ENCODE measurements around the gene ZNF598. TPM values are rescaled to one million over a fixed set of nuclear protein-coding genes. Genes with fewer than 3 reads are reported as not detected.

The ZNF598 gene
- 8.5 and 21.1 TPM in 2 replicates for total RNA-seq

DNA sequence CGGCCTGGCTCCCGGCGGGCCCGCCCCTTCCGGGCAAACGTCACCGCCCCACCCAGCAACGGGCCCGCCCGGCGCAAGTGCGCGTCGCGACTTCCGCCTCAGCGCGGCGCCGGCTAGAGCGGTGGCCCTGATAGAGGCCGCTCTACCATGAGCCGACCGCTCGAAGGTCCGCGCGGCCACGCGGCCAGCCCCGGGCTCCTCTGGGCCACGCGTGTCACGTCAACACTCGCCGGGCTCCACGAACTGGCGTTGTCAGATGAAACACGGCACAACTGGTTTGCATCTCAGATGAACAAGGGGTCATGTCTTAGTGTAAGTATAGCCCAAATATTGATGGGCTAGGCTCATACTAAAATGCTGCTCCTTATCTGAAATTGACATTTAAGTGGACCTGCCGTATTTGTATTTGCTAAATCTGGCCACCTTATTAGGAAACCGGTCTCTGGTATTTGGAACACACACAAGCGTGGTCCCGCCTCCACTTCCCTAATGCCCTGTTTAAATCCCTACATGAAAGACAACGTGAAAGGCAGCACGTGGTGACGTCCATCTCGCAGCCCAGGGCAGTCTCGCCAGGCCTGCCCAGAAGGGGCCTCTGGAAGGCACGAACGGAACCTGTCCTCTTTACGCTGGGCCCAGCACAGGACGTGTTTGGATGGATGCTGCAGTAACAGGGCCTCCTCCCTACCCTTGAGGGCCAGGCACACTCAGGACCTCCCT lies at the start of gene ZNF598:
ZNF598 (minus strand) TSS at position 31 of the 720 bp plus-strand sequence.

DNA sequence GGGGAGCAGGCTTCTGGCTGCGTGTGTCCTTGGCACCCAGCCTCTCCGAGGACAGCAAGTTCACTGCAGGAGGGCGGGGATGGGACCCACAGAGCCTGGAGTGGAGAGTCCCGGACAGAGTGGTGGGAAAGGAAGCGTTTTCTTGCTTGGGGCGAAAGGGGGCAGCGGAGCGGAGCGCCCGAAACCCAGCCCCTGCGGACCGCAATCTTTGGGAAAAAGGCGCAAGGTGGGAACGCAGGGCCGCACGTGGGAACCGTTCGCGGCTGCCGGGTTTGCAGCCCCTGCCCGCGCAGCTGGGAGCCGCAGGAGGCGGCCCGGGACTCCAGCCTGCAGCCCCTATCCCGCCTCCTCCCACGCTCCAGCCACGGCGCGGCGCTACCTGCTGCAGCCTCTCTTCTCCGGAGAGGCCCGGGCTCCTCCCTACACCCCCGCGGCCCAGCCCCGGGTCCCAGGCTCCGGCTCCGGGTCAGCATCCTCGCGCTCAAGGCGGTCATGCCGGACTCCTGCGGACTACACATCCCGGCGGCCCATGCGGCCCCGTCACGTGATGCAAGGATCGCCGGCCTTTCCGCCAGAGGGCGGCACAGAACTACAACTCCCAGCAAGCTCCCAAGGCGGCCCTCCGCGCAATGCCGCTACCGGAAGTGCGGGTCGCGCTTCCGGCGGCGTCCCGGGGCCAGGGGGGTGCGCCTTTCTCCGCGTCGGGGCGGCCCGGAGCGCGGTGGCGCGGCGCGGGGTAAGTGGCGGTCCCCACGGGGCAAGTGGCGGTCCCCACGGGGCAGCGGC lies 37.9 kb upstream of the ZNF598 start, which contains the start of the genes NTHL1 and TSC2:
NTHL1 (minus strand) TSS at position 505 of the 786 bp plus-strand sequence; CDS start at position 494, 11 bp downstream.
TSC2 (plus strand) TSS at position 656 of the 786 bp plus-strand sequence. CDS start 631 bp downstream, outside the sequence.

DNA sequence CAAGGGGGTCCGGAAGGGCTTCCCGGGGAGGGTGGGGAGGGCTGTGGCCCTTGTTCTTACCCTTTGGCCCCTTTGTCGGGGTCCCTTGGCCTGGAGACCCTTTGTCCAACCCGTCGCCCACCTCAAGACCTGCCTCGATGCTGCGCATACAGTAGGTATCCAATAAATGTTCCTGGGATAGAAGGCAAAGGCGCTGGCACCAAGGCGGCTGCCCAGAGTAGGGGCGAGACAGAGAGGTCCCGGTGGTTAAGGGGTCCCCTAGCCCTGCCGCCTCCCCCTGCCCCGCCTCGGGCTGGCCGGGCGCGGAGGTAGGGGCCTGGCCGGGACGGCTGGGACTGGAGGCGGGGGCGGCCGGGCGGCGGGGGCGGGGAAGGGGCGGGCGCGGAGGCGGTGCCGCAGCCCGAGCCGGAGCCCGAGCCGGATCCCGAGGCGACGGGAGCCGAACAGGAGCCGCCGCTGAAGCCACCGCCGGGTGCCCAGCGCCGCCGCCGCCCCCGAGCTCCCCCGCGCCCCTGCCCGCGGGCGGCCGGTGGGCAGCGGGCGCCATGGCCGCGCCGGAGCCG lies 16.9 kb upstream of the ZNF598 start, which contains the start of gene NHERF2:
NHERF2 (plus strand) TSS at position 442 of the 563 bp plus-strand sequence; CDS start at position 546, 104 bp downstream.

DNA sequence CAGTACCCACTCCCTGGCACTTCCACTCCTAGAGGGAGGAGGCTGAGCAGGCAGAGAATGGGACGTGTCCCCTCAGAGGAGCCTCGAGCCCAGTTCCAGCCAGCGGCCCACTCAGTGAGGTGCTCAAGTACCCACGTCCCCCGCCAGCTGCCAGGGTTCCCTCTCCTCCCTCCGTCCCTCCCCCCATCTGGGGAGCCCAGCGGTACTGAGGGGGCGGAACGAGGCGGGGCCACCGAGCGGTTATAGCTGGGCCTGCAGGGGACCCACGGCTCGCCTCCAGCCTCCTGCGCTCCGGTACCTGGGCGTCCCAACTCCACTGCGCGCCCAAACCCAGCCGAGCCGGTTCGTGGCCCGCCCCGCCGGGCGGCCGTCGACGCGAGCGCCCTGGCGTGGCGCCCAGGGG lies 9.9 kb upstream of the ZNF598 start, which contains the start of gene NPW:
NPW (plus strand) TSS at position 268 of the 403 bp plus-strand sequence.

DNA sequence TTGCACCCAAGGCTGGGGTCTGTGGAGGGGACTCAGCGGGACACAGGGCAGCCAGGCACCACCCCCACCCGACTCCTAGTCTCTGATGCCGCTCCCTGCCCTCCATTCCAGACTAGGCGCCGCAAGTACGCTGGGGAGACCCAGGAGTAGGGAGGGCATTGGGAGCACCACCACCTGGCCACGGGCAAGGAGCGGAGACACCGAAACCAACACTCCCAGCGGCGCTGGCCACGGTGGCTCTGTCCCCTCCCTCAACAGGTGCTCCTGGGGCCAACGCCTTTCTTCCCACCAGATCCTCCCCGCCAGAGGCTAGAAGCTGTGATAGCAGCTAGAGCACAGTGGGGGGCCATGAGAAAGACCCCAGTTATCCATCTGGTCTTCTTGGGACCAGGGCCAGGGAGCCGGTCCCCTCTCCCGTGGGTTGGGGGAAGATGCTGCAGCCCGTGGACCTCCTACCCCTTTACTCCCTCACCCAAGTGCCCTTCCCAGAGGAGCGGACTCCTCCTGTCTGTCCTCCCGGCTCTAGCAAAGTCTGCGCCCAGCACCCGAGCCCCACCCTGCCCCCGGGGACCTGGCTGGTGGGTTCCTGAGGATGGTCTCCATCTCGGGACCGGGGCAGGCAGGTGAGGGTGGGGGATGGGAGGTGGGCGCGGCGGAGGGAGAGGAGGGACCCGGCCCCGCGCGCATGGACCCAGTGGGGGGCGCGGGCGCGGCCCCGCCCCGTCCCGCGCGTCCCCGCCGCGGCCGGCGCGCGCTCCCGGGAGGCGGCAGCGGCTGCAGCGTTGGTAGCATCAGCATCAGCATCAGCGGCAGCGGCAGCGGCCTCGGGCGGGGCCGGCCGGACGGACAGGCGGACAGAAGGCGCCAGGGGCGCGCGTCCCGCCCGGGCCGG lies 20.2 kb downstream of the ZNF598 start, which contains the start of gene SYNGR3:
SYNGR3 (plus strand) TSS at position 762 of the 892 bp plus-strand sequence. CDS start 133 bp downstream, outside the sequence.

DNA sequence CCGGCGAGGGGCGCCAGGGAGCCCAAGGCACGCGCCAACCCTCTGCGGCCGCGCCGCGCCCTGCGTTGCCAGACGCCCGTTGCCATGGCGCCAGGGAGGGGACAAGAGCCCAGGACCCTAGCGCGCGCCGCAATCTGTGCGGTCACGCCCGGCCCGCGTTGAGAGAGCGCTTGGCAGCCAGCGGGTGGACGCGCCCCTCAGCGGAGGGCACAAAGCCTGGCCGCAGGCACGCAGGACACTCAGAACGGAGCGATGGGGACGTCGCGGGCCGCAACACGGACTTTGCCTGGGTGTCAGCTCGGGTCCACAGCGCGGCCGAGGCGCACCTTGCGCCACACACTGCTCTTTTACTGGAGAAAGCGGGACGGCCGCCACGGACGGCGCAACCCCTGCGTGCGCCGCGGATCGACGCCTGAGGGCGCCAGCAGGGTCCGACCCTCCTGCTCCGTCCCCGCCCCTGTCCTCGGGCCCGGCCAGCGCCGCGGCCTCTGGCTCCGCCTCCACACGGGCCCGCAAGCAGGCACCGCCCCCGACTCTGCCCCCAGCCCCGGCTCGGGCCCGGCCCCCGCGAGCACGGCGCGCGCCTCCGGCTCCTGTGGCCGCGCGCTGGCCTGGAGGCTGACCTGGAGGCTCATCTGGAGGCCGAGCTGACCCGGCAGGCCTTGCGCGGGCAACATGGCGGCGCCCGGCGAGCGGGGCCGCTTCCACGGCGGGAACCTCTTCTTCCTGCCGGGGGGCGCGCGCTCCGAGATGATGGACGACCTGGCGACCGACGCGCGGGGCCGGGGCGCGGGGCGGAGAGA lies 25.9 kb downstream of the ZNF598 start, which contains the start of gene GFER:
GFER (plus strand) TSS at position 650 of the 803 bp plus-strand sequence; CDS start at position 676, 26 bp downstream.

DNA sequence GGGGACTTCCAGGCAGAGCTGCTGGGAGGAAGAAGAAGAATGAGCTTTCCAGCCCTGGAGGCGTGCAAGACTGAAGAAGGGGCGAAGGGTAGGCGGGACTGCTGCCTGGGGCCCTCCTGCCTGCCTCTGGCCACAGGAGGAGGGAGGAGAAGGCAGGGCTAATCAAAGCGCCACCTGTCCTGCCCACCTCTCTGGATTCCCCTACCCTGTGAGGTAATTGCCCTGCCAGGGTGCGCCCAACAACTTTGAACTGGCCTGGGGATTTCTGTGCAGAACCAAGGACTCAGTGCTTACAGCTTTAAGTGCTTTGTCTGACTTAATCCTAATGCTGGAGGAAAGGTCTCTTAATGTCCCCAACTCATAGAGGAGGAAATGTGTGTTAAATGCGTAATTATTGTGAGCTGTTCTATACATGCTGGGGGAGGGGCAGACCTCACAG lies 28.2 kb downstream of the ZNF598 start, which contains the start of gene NOXO1:
NOXO1 (minus strand) TSS at position 72 of the 439 bp plus-strand sequence. CDS start 290 bp downstream, outside the sequence.

DNA sequence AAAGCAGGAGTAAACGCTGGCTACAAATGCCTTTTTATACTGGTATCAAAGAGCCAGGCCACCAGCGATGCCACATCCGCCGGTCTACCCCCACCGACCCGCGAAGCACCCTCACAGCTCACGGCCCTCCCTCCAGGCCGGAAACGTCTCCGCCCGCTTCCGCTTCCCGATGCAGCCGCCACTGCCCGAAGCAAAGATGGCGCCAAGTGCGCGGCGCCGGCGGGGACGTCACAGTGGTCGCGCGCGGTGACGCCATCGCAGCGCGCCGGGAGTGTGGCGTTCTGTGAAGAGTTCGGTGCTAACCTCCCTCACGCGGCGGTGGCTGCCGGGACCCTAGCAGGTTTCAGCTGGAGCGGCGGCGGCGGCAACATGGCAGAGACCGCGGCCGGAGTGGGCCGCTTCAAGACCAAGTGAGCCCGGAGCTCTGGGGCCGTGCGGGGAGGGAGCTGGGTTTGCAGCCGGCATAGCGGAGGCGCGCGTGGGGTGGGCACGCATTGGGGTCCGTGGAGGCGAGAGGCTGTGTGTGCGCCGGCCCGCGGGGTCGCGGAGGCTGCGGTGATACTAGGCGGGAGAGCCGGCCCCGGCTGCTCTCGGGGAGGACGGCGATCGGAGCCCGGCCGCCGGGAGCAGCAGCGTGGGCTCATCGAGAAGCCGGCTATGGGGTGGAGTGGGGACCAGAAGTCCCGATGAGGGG lies 37.7 kb downstream of the ZNF598 start, which contains the start of gene TBL3:
TBL3 (plus strand) TSS at position 258 of the 694 bp plus-strand sequence; CDS start at position 370, 112 bp downstream.

DNA sequence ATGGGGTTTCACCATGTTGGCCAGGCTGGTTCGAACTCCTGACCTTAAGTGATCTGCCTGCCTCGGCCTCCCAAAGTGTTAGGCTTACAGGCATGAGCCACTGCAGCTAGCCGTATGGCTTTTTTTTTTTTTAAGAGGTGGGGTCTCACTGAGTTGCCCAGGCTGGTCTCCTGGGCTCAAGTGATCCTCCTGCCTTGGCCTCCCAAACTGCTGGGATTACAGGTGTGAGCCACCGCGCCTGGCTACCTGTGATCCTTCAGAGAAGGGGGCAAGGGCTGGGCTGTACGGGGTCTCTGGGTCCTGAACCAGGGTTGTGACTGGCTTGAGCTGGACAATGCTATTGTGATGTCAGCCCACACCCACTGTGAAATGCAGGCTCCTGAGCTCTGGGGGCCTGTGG lies 43.2 kb downstream of the ZNF598 start, which contains the start of gene RNF151:
RNF151 (plus strand) TSS at position 397 of the 400 bp plus-strand sequence. CDS start 26 bp downstream, outside the sequence.

DNA sequence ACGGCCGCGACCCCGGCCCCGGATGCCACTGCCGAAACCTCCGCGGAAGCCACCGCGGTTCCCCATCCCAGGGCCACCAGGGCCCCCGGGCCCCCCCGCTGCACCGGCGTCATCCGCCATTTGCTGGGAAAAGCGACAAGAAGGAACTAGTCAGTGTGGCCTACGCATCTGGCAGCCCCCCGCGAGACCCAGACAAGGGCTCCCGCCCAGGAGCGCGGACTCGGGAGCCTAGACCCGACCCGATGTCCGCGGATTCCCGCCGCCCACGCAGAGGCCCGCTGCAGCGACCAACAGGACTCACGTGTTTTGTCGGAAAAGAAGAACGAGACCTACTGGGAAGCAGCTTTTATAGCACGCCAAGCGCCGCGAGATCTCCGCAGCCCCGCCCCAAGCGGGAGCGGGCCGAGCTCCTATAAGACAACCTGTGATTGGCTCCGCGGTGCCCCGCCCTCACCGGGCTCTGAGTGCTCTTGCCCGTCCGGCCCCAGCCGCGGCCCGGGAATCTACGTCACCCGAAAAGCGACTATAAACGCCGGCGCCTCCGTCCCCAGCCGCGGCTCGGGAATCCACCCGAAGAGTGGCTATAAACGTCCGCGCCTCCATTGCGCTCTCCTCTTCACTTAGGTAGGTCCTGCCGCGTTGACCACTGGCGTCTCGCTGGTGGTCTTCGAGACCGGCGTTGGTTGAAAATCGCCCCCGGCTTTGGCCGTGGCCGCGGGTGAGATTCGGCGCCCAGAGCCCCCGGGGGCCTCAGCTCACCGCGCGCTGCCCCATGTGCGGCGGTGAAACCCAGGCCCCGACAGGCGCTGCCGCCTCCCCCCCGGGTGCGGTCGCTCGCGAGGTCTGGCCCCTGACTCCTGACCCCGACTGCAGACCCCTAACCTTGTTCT lies 44.9 kb downstream of the ZNF598 start, which contains the start of gene RPS2:
RPS2 (minus strand) TSS at position 321 of the 890 bp plus-strand sequence; CDS start at position 120, 201 bp downstream.

DNA sequence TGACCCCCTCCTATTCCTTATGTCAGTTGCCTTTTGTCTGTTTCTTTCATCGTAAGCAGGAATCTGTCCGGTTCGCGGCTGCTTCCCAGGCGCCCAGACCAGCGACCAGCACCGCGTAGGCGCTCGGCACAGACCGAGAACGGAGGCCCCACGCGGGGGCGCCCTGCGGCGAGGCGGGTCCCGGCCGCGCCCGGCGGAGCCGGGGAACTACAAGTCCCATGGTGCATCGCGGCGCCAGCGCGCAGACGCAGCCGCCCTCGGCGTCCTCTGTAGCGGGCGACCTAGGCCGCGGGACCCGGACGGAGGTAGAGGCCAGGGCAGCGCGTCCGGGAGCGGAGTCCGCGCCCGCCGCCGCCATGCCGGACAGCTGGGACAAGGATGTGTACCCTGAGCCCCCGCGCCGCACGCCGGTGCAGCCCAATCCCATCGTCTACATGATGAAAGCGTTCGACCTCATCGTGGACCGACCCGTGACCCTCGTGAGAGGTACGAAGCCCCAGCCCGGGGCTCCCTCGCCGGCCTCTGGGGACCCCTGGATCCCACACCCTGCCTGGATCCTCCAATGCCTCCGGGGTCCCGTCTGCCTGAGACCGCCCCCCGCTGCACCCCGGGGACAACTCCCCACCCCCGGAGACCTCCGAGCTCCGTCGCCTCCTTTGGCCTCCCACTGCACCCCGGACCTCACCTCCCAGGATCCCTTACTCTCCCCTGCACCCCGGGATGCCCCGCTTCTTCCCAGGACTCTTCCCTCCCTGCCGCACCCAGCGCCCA lies 50.2 kb downstream of the ZNF598 start, which contains the start of gene NDUFB10:
NDUFB10 (plus strand) TSS at position 270 of the 771 bp plus-strand sequence; CDS start at position 357, 87 bp downstream.

Other genes starting within 250 kb of the ZNF598 start
- 71.9 and 85.4 TPM in 2 replicates for gene NME3, start 238.3 kb downstream of the ZNF598 start, total RNA-seq
- 7.7 and 9.6 TPM in 2 replicates for gene EME2, start 237.0 kb downstream of the ZNF598 start, total RNA-seq
- 45.1 and 90.1 TPM in 2 replicates for gene MRPS34, start 236.7 kb downstream of the ZNF598 start, total RNA-seq
- 21.5 and 37.5 TPM in 2 replicates for gene SPSB3, start 227.2 kb downstream of the ZNF598 start, total RNA-seq
- gene NUBP2, start 226.9 kb downstream of the ZNF598 start, total RNA-seq, result 52.7 and 84.4 TPM in 2 replicates
- not detected in 2 replicates for gene IGFALS, start 216.1 kb downstream of the ZNF598 start, total RNA-seq
- 70.5 and 79.0 TPM in 2 replicates for gene HAGH, start 183.0 kb downstream of the ZNF598 start, total RNA-seq
- 62.6 and 71.5 TPM in 2 replicates for gene FAHD1, start 182.6 kb downstream of the ZNF598 start, total RNA-seq
- 0.28 TPM in 1 of 2 replicates, not detected in the other for gene MEIOB, start 137.7 kb downstream of the ZNF598 start, total RNA-seq
- gene HS3ST6, start 91.4 kb downstream of the ZNF598 start, total RNA-seq, result not detected in 2 replicates
- gene MSRB1, start 66.6 kb downstream of the ZNF598 start, total RNA-seq, result 3.1 and 11.5 TPM in 2 replicates
- under 0.01 TPM in 1 of 2 replicates, not detected in the other for gene RPL3L, start 55.1 kb downstream of the ZNF598 start, total RNA-seq
- gene NDUFB10, start 50.3 kb downstream of the ZNF598 start, total RNA-seq, result 84.0 and 160 TPM in 2 replicates
- 1,090 and 2,696 TPM in 2 replicates for gene RPS2, start 45.0 kb downstream of the ZNF598 start, total RNA-seq
- gene RNF151, start 43.0 kb downstream of the ZNF598 start, total RNA-seq, result not detected in 2 replicates
- 27.1 and 56.0 TPM in 2 replicates for gene TBL3, start 37.8 kb downstream of the ZNF598 start, total RNA-seq
- gene NOXO1, start 28.4 kb downstream of the ZNF598 start, total RNA-seq, result under 0.01 TPM in 1 of 2 replicates, not detected in the other
- 9.0 and 10.2 TPM in 2 replicates for gene GFER, start 25.6 kb downstream of the ZNF598 start, total RNA-seq
- 2.3 and 2.8 TPM in 2 replicates for gene SYNGR3, start 19.9 kb downstream of the ZNF598 start, total RNA-seq
- 0.28 and 0.58 TPM in 2 replicates for gene NPW, start 10.0 kb upstream of the ZNF598 start, total RNA-seq
- 20.6 and 41.8 TPM in 2 replicates for gene NHERF2, start 17.1 kb upstream of the ZNF598 start, total RNA-seq
- 20.6 and 28.9 TPM in 2 replicates for gene NTHL1, start 38.0 kb upstream of the ZNF598 start, total RNA-seq
- gene TSC2, start 38.2 kb upstream of the ZNF598 start, total RNA-seq, result 35.9 and 45.7 TPM in 2 replicates
- gene PKD1, start 126.1 kb upstream of the ZNF598 start, total RNA-seq, result 96.4 and 129 TPM in 2 replicates
- 0.56 and 0.58 TPM in 2 replicates for gene RAB26, start 138.8 kb upstream of the ZNF598 start, total RNA-seq
- 33.8 and 44.3 TPM in 2 replicates for gene TRAF7, start 146.0 kb upstream of the ZNF598 start, total RNA-seq
- gene CASKIN1, start 186.8 kb upstream of the ZNF598 start, total RNA-seq, result 0.19 and 0.56 TPM in 2 replicates
- 20.3 and 34.1 TPM in 2 replicates for gene MLST8, start 195.6 kb upstream of the ZNF598 start, total RNA-seq
- gene BRICD5, start 201.0 kb upstream of the ZNF598 start, total RNA-seq, result 0.77 and 1.7 TPM in 2 replicates
- 10.1 and 22.8 TPM in 2 replicates for gene PGP, start 205.0 kb upstream of the ZNF598 start, total RNA-seq
- gene E4F1, start 213.8 kb upstream of the ZNF598 start, total RNA-seq, result 28.6 and 35.0 TPM in 2 replicates
- gene DNASE1L2, start 226.6 kb upstream of the ZNF598 start, total RNA-seq, result 0.56 and 0.58 TPM in 2 replicates
- 21.4 and 30.5 TPM in 2 replicates for gene ECI1, start 241.8 kb upstream of the ZNF598 start, total RNA-seq